SK-N-SH (cell line): Measurements from ENCODE around the gene GUCA1A.

ENCODE experiments used
- CTCF ChIP-seq: fragments of 200-600 bp; sonication (generic); IDR thresholded peaks from 2 replicates; pipeline ENCODE4 v1.6.1; 2017; ENCODE audit warnings: antibody characterized with exemption, mild to moderate bottlenecking, moderate library complexity
- EP300 ChIP-seq, 2 experiments: IDR thresholded peaks; 2 replicates each; pipeline versions ENCODE4 v1.4.0 to v1.6.1; 2012; ENCODE audit warnings: borderline replicate concordance in 1 of 2, low read depth in 1 of 2, low read length in 1 of 2
- JUND ChIP-seq: IDR thresholded peaks from 2 replicates; pipeline ENCODE4 v1.4.0; 2012
- MAX ChIP-seq: IDR thresholded peaks from 2 replicates; pipeline ENCODE4 v1.4.0; 2012; ENCODE audit warnings: low read depth
- MXI1 ChIP-seq: IDR thresholded peaks from 2 replicates; pipeline ENCODE4 v1.6.1; 2012; ENCODE audit warnings: mild to moderate bottlenecking, low read depth, low read length, improper control_type of control experiment
- POLR2AphosphoS5 ChIP-seq: IDR thresholded peaks from 2 replicates; pipeline ENCODE4 v1.6.1; 2012; ENCODE audit warnings: low read depth, low read length
- RFX5 ChIP-seq: IDR thresholded peaks from 2 replicates; pipeline ENCODE4 v1.6.1; 2012; ENCODE audit warnings: mild to moderate bottlenecking, improper control_type of control experiment, low read length
- SIN3A ChIP-seq: IDR thresholded peaks from 2 replicates; pipeline ENCODE4 v1.6.1; 2012; ENCODE audit warnings: low read depth, mild to moderate bottlenecking, low read length, moderate library complexity, borderline replicate concordance
- SMC3 ChIP-seq: IDR thresholded peaks from 2 replicates; pipeline ENCODE4 v1.6.1; 2012; ENCODE audit warnings: low read depth, low read length, improper control_type of control experiment
- TAF1 ChIP-seq: IDR thresholded peaks from 2 replicates; pipeline ENCODE4 v1.6.1; 2012; ENCODE audit warnings: low read depth, mild to moderate bottlenecking, low read length, moderate library complexity, borderline replicate concordance
- TCF12 ChIP-seq: IDR thresholded peaks from 2 replicates; pipeline ENCODE4 v1.4.0; 2012
- USF2 ChIP-seq: fragments of 150-350 bp; IDR thresholded peaks from 2 replicates; pipeline ENCODE4 v1.6.1; 2017; ENCODE audit warnings: antibody characterized with exemption, low read length, low read depth, borderline replicate concordance
- YY1 ChIP-seq: IDR thresholded peaks from 2 replicates; pipeline ENCODE4 v1.4.0; 2012; ENCODE audit warnings: low read depth, mild to moderate bottlenecking

- TF ChIP-seq MXI1, result no peak
- TF ChIP-seq USF2, result no peak
- TF ChIP-seq EP300 (IDR thresholded peaks at IDR 0.05; ENCODE audit: borderline replicate concordance in 1 of 2, low read depth in 1 of 2, low read length in 1 of 2), result no peak
- no peak for TF ChIP-seq CTCF
- TF ChIP-seq TCF12, result no peak
- TF ChIP-seq JUND, result no peak
- TF ChIP-seq TAF1, result no peak
- TF ChIP-seq POLR2AphosphoS5, result no peak
- no peak for TF ChIP-seq SIN3A
- TF ChIP-seq SMC3, result no peak
- no peak for TF ChIP-seq RFX5
- no peak for TF ChIP-seq MAX
- TF ChIP-seq YY1, result no peak
These were observed 44.5 kb upstream of the GUCA1A start for GRCh38 chr6:42128460-42129359.
